Measurements from ENCODE around the gene CTIF. TPM values are rescaled to one million over a fixed set of nuclear protein-coding genes. Genes with fewer than 3 reads are reported as not detected.
A peak's percentile ranks its signal among the peaks of the same experiment; 100 is the strongest.

Gene CTIF
- total RNA-seq, 1 donor from 2014 or later: 48.5 TPM

DNA sequence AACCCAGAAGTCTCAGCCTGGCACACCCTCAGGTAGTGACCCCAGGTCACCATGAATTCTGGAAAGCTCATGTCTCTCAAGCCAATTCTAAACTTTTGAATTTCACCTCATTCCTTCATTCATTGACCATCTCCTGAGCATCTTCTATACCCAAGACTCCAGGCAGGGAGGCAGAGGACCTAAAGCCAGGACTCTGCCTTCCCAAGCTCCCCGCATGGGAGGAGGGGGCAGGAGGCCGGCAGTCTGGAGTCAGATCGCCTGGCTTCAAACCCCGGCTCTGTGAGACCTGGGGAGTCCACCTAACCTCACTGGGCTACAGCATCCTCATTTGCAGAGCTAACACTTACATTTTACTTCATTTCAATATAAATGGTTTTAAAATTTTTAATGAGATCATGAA is 352.9 kb downstream of the CTIF start:
- DNase-seq (ENCODE audit: extremely low spot score, unreplicated experiment): no peak
- H3K4me1 Mint-ChIP-seq (ENCODE audit: unreplicated experiment): peaks cover 48% of the 10 kb centered on the region
- no peaks in the 10 kb centered on the region for H3K9me3 Mint-ChIP-seq
- no peaks in the 10 kb centered on the region for H3K27me3 Mint-ChIP-seq
- H3K27ac Mint-ChIP-seq: no peak overlapping the region
- H3K4me3 Mint-ChIP-seq: no peak overlapping the region
- TF ChIP-seq, protein P1, sequence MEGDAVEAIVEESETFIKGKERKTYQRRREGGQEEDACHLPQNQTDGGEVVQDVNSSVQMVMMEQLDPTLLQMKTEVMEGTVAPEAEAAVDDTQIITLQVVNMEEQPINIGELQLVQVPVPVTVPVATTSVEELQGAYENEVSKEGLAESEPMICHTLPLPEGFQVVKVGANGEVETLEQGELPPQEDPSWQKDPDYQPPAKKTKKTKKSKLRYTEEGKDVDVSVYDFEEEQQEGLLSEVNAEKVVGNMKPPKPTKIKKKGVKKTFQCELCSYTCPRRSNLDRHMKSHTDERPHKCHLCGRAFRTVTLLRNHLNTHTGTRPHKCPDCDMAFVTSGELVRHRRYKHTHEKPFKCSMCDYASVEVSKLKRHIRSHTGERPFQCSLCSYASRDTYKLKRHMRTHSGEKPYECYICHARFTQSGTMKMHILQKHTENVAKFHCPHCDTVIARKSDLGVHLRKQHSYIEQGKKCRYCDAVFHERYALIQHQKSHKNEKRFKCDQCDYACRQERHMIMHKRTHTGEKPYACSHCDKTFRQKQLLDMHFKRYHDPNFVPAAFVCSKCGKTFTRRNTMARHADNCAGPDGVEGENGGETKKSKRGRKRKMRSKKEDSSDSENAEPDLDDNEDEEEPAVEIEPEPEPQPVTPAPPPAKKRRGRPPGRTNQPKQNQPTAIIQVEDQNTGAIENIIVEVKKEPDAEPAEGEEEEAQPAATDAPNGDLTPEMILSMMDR (conservative IDR thresholded peaks at IDR 0.05): no peak
- no peaks in the 10 kb centered on the region for H3K36me3 Mint-ChIP-seq

DNA sequence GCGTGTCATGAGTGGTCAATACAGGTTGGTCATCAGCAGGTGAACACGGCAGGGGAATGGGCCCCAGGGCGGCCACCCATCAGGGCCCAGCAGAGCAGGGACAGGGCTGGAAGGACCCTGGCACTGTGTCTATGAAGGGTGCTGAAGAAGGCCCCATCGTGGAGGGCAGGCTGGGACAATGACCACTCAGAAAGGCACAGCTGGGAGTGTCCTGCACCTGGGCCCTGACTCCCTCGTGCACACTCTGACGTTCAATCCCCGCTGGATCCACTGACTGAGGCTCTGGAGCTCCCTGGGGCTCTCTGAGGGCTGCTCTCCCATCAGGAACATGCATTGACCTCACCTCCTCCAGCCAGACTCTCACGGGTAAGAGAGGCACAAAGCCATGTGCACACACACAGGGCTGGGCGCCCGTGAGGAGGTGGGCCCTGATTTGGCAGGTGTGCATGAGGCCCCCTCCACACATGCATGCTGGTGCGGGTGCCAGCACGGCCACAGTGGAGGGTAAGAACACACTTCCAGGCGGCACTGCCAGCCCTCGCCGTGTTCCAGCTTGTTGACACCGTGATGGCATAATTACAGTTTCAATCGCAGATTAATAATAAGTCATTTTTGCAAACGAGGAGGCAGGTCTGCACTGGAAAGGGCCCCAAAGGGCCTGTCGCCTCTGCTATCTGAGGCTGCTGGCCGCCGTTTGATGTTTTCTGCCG is 353.5 kb downstream of the CTIF start:
- TF ChIP-seq, protein P1 (conservative IDR thresholded peaks at IDR 0.05): no peak
- no peaks in the 10 kb centered on the region for H3K36me3 Mint-ChIP-seq
- no peak for DNase-seq (ENCODE audit: extremely low spot score, unreplicated experiment)
- H3K4me3 Mint-ChIP-seq: no peak overlapping the region
- H3K27ac Mint-ChIP-seq: no peak overlapping the region
- no peaks in the 10 kb centered on the region for H3K9me3 Mint-ChIP-seq
- no peaks in the 10 kb centered on the region for H3K27me3 Mint-ChIP-seq
- H3K4me1 Mint-ChIP-seq (ENCODE audit: unreplicated experiment): peaks cover 51% of the 10 kb centered on the region

DNA sequence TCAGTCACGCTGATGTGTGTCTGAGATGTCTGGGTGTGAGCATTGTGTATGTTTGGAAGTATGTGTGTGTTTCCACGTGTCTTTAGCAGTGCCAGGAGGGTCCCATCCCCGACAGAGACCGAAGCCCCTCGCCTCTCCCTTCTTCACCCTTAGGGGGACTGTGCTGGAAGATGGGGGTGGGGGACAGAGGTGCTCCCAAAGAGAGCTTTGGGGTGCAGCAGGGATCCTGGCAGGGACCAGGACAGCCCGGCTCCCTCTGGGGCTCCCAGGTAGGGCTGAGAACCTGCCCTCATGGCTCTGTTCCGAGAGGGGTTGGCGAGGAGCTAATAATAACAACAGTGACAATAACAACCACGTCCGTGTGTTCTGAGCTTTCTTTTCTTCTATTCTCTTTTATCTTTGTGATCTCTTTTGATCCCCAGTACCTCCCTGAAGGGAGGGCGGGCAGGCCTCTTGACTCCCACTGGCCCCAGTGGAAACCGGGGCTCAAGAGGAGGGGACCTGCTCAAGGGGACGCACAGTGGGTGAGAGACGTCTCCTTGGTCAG is 354.3 kb downstream of the CTIF start:
- Mint-ChIP-seq H3K4me1 (ENCODE audit: unreplicated experiment) (peaks cover 48% of the 10 kb centered on the region), H3K27ac (no peak overlapping the region), H3K36me3 (no peaks in the 10 kb centered on the region), H3K4me3 (no peak overlapping the region), H3K9me3 (no peaks in the 10 kb centered on the region), H3K27me3 (no peaks in the 10 kb centered on the region)
- DNase-seq (ENCODE audit: extremely low spot score, unreplicated experiment): no peak
- TF ChIP-seq, protein P1 (conservative IDR thresholded peaks at IDR 0.05): no peak

DNA sequence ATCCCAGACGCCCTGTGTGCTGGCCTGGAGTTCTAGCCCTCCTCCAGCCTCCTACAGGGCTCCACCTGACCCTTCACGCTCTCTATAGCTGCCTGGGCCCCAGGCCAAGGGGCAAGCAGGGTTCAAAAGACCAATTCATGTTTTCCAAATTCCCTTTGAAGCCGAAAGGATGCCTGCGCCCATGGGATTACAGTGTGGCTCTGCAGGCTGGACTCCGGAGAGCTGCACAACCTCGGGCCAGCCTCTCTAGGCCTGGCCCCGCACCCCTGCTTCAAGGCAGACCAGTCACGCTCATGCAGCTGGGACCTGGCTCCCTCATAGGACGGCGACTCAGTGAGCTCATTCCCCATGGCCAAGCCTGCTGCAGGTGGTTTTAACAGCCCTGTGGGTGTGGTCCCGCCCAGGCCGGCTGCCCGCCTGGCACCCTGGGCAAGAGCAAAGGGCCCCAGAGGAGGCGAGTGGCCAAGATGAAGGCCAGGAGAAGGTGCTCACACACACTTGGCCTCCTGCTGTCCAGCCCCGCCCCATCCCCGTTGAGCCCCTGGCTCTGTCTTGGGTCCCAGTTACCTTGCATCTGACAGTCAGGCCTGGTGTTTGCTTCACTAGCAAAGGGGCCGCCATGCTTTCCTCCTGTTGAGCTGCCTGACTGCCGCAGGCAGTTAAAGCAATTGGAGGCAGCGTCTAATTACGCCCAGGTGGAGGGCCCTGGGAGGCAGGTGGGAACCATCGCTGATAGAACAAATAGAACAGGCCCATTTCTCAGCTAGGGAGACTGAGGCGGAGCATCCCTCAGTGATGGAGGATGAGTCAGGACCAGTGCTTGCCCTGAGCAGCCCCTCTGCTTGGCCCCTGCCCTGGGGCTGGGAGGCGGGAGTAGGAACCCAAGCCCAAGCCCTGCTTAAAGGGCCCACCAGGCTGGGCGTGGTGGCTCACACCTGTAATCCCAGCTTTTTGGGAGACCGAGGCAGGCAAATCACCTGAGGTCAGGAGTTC is 355.1 kb downstream of the CTIF start:
- TF ChIP-seq, protein P1 (conservative IDR thresholded peaks at IDR 0.05): no peak
- Mint-ChIP-seq H3K4me1 (ENCODE audit: unreplicated experiment) (peaks cover 42% of the 10 kb centered on the region), H3K4me3 (no peak overlapping the region), H3K36me3 (no peaks in the 10 kb centered on the region), H3K9me3 (no peaks in the 10 kb centered on the region), H3K27ac (no peak overlapping the region), H3K27me3 (no peaks in the 10 kb centered on the region)
- no peak for DNase-seq (ENCODE audit: extremely low spot score, unreplicated experiment)

DNA sequence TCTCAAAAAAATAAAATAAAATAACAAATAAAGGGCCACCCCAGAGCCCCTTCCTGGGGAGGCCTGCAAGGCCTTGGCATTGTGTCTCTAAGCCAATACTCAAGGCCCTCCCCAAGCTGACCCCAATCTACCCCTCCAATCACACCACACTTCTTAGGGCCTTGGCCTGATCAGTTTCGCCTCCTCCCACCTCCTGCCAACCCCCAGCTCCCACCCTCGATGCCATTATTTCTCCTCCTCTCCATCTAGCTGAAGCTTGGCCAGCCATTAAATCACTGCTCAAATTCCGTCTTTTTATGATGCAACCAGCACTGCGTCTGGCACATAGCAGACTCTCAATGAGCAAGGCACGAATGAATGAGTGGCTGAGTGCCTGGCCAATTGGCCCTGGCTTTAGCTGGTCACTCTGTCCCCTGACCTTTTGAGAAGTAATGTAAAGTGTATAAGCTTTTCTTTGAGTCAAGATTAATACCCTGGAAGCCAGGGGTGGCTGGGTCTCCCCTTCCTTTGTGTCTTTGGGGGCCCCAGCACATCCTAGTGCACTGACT is 356.0 kb downstream of the CTIF start:
- no peaks in the 10 kb centered on the region for H3K36me3 Mint-ChIP-seq
- no peak overlapping the region for H3K4me3 Mint-ChIP-seq
- TF ChIP-seq, protein P1 (conservative IDR thresholded peaks at IDR 0.05): no peak
- H3K4me1 Mint-ChIP-seq (ENCODE audit: unreplicated experiment): peaks cover 34% of the 10 kb centered on the region
- no peaks in the 10 kb centered on the region for H3K9me3 Mint-ChIP-seq
- peak overlapping the region; percentile 17 for H3K27ac Mint-ChIP-seq
- H3K27me3 Mint-ChIP-seq: no peaks in the 10 kb centered on the region
- no peak for DNase-seq (ENCODE audit: extremely low spot score, unreplicated experiment)
